Heart left ventricle (tissue), 13 donors: ENCODE results near the gene SNED1.

Experiments
- CTCF ChIP-seq, 12 donors: fragments of 200-600 bp; sonication (generic) in 4 of 12; IDR thresholded peaks; one replicate each; pipeline versions ENCODE4 v1.5.0 to v1.8.0; 2018 to 2022; ENCODE audit warnings: antibody characterized with exemption in 12 of 12, mild to moderate bottlenecking in 5 of 12
- POLR2A ChIP-seq, 2 donors: fragments of 450-650 bp; IDR thresholded peaks; one replicate each; pipeline ENCODE4 v1.6.1; 2017; ENCODE audit warnings: antibody characterized with exemption in 2 of 2, mild to moderate bottlenecking in 2 of 2, moderate library complexity in 2 of 2
- donor health status: ischemic (EF 13 %, LVEDD 7.1; RV severe dilation, severe dysfunction).
- donor health status: DM: no; HTN: yes; CAD: no.
- donor health status: DM: no; HTN: no; CAD: no.
- donor health status: ischemic (EF 25% LVEDD 6.9; RV normal size, moderate dysfunction).
- donor health status: ischemic (EF 25% LVEDD 5.7; RV mildly dilated, moderate dysfunction).
- donor health status: ischemic (EF 35%, LVEDD 5.7; RV mildly dilated, moderate dysfunction).
- donor health status: nonischemic (EF 11% LVEDD 7.7; RV severe dilation, severe dysfunction).
- donor health status: DM: yes; HTN: yes; CAD: no.
- donor health status: PGD.
- donor health status: ischemic (EF 29% LVEDD 5.4; RV normal size, mild dysfunction).
- donor health status: nonischemic (EF 23%, LVEDD 6.1; RV moderate dilation, normal function).

- TF ChIP-seq CTCF (IDR thresholded peaks at IDR 0.05) (no peak), POLR2A (IDR thresholded peaks at IDR 0.05) (no peak)
Measured at GRCh38 chr2:241099246-241099645, 100.8 kb downstream of the SNED1 start.
